Esophagus muscularis mucosa (tissue), 4 donors: ENCODE measurements around the gene SOX15. TPM values are rescaled to one million over a fixed set of nuclear protein-coding genes. Genes with fewer than 3 reads are reported as not detected.

ENCODE experiments used
- DNase-seq: peaks from one replicate; pipeline ENCODE4 v3.0.0-alpha.2; 2017; ENCODE audit errors: extremely low spot score
- H3K27ac ChIP-seq, 4 donors: fragments of 200-600 bp; sonication (generic); replicated peaks in 1 of 4; 1 replicate in 3 of 4; 2 replicates in 1 of 4; pipeline ENCODE4 v1.5.1; 2016 to 2019; ENCODE audit warnings: mild to moderate bottlenecking in 1 of 4
- H3K27me3 ChIP-seq, 4 donors: fragments of 200-600 bp; sonication (generic); one replicate each; pipeline versions ENCODE4 v1.5.1 to v1.6.0; 2016 to 2019
- H3K36me3 ChIP-seq, 4 donors: fragments of 200-600 bp; sonication (generic); one replicate each; pipeline ENCODE4 v1.5.1; 2016 to 2019
- H3K4me1 ChIP-seq, 4 donors: fragments of 200-600 bp; sonication (generic); one replicate each; pipeline ENCODE4 v1.5.1; 2016 to 2019
- H3K4me3 ChIP-seq, 4 donors: fragments of 200-600 bp; sonication (generic); 1 replicate in 2 of 4; 2 replicates in 2 of 4; pipeline ENCODE4 v1.5.1; 2016 to 2019; ENCODE audit warnings: mild to moderate bottlenecking in 4 of 4, moderate library complexity in 1 of 4
- H3K9me3 ChIP-seq, 4 donors: fragments of 200-600 bp; sonication (generic); 1 replicate in 3 of 4; 2 replicates in 1 of 4; pipeline ENCODE4 v1.5.1; 2016 to 2019
- EP300 ChIP-seq: sonication (generic); formaldehyde crosslinking; IDR thresholded peaks from one replicate; pipeline ENCODE4 v1.6.1; 2017; ENCODE audit warnings: antibody characterized with exemption
- POLR2A ChIP-seq: fragments of 450-650 bp; IDR thresholded peaks from one replicate; pipeline ENCODE4 v1.6.1; 2017; ENCODE audit warnings: antibody characterized with exemption, moderate library complexity, mild to moderate bottlenecking, low read depth
- POLR2AphosphoS5 ChIP-seq, 2 donors: sonication (generic); formaldehyde crosslinking; IDR thresholded peaks; one replicate each; pipeline ENCODE4 v1.6.1; 2017; ENCODE audit warnings: antibody characterized with exemption in 2 of 2
- WGBS: methylation state at CpG from one replicate; pipeline ENCODE4 v1.1.5; 2018; 5-methylcytosine and 5-hydroxymethylcytosine counted together
- intact Hi-C: fragments of 100-400 bp; cut with DNase I; formaldehyde crosslinking; loops from one replicate; pipeline ENCODE4 v1.15.1; 2023
- total RNA-seq, 4 donors: library from RNA; depleted of rRNA; stranded (reverse); fragments of >200 nt; gene quantifications; one replicate each; pipeline versions ENCODE4 v1.1.0 to v1.2.1, GENCODE V29; 2016
- TF ChIP-seq, protein P1 (sequence below), 3 experiments: fragments of 200-600 bp in 2 of 3; fragments of 450-650 bp in 1 of 3; sonication (generic) in 2 of 3; IDR thresholded peaks; one replicate each; pipeline ENCODE4 v1.5.1; 2017 to 2019; ENCODE audit warnings: antibody characterized with exemption in 3 of 3, mild to moderate bottlenecking in 2 of 3, moderate library complexity in 1 of 3

SOX15 gene
- total RNA-seq, 4 donors from 2014 or later, result 2.9 to 14.6 (median 10.9) TPM

DNA sequence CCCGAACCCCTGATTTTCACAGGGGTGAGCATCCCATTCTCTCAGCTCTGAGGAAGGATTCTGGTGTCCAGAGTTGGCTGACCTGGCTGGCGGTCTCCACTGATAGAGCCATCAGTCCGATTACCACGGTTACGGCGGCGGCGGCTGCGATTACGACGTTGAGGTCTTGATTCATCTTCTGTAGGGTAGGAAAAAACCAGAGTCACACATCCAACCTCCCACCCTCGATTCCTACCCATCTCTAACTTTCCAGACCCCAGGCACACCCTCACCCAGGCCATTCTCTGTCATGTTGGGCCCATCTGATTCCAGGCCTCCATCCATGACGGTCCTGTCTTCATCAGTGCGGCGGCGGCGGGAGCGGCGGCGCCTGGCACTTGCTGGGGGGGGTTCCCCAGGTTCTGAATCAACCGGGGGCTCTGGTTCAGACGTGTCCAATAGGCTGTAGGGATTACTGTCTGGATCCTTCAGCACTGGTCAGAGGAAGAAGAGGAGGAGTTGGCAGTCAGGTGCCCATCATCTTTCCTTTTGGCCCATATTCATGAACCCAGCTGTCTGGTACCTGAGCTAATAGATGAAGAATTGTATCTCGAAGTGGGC lies 2.6 kb upstream of the SOX15 start:
- peaks cover 23 to 30% (median 27%) of the 10 kb centered on the region in 4 donors for H3K4me1 ChIP-seq
- H3K9me3 ChIP-seq, result no peaks in the 10 kb centered on the region
- no peak for DNase-seq
- TF ChIP-seq EP300 (no peak), POLR2A (no peak), POLR2AphosphoS5 (IDR thresholded peaks at IDR 0.05) (no peak)
- TF ChIP-seq, protein P1, sequence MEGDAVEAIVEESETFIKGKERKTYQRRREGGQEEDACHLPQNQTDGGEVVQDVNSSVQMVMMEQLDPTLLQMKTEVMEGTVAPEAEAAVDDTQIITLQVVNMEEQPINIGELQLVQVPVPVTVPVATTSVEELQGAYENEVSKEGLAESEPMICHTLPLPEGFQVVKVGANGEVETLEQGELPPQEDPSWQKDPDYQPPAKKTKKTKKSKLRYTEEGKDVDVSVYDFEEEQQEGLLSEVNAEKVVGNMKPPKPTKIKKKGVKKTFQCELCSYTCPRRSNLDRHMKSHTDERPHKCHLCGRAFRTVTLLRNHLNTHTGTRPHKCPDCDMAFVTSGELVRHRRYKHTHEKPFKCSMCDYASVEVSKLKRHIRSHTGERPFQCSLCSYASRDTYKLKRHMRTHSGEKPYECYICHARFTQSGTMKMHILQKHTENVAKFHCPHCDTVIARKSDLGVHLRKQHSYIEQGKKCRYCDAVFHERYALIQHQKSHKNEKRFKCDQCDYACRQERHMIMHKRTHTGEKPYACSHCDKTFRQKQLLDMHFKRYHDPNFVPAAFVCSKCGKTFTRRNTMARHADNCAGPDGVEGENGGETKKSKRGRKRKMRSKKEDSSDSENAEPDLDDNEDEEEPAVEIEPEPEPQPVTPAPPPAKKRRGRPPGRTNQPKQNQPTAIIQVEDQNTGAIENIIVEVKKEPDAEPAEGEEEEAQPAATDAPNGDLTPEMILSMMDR (IDR thresholded peaks at IDR 0.05), result no peak
- no peaks in the 10 kb centered on the region for H3K27me3 ChIP-seq
- 95% methylated on average over 19 of the region's 23 CpGs for WGBS
- H3K27ac ChIP-seq, result no peak overlapping the region
- intact Hi-C loops, result no loop called here
- no peak overlapping the region for H3K4me3 ChIP-seq
- peaks cover 60 to 74% (median 72%) of the 10 kb centered on the region in 4 donors for H3K36me3 ChIP-seq

DNA sequence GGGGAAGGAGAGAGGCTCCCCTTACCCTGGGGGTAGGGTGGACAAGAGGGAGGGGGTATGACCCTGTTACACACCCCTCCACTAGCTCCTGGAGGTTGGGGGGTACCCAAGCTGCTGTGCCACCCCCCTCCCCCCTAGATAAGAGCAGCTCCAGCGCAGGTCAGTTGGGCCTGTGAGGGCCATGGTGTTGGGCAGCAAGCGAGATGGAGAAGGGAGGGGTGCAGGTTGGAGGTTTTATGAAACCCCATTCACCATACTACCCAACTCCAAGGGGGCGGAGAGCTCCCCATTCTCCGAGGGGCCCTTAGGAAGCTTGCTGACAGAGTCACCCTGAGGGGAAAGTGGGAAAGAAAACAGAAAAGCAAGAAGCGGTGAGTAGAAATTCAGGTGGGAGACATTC lies 1.7 kb upstream of the SOX15 start:
- no peak for DNase-seq
- Histone ChIP-seq H3K36me3 (peaks cover 55 to 74% (median 70%) of the 10 kb centered on the region in 4 donors), H3K4me3 (no peak overlapping the region), H3K27me3 (no peaks in the 10 kb centered on the region), H3K27ac (no peak overlapping the region), H3K4me1 (peaks cover 23 to 40% (median 37%) of the 10 kb centered on the region in 4 donors), H3K9me3 (no peaks in the 10 kb centered on the region)
- WGBS, result 89% methylated on average over 5 of the region's 5 CpGs
- TF ChIP-seq EP300, result no peak
- TF ChIP-seq POLR2A, result no peak
- TF ChIP-seq, protein P1 (IDR thresholded peaks at IDR 0.05), result no peak
- no peak for TF ChIP-seq POLR2AphosphoS5 (IDR thresholded peaks at IDR 0.05)
- intact Hi-C loops, result no loop called here

DNA sequence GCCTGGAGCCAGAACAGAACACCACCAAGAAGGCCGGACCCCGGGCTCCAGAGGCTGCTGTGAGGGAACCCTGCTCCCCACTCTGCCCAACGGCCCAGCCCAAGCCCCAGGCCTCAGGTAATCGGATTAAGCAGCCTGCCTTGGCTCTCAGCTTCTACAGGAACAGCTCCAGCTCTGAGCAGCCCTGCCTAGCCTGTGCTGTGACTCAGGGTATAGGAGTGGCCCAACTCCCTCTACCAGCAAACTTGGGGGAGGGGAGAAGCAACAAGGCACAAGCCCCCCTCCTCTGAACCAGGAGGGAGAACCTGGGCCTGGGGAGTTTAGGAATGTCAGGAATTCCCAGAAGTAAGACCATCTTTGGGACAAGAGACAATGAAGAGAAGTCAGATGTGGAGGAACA lies 849 bp upstream of the SOX15 start:
- no peaks in the 10 kb centered on the region for H3K27me3 ChIP-seq
- H3K36me3 ChIP-seq, result peaks cover 46 to 68% (median 66%) of the 10 kb centered on the region in 4 donors
- no peak for DNase-seq
- H3K27ac ChIP-seq, result no peak overlapping the region
- no peak overlapping the region for H3K4me3 ChIP-seq
- WGBS, result 100% methylated on average over 1 of the region's 4 CpGs
- no peak for TF ChIP-seq POLR2A
- intact Hi-C loops, result no loop called here
- H3K9me3 ChIP-seq, result no peaks in the 10 kb centered on the region
- peaks cover 23 to 48% (median 43%) of the 10 kb centered on the region in 4 donors for H3K4me1 ChIP-seq

DNA sequence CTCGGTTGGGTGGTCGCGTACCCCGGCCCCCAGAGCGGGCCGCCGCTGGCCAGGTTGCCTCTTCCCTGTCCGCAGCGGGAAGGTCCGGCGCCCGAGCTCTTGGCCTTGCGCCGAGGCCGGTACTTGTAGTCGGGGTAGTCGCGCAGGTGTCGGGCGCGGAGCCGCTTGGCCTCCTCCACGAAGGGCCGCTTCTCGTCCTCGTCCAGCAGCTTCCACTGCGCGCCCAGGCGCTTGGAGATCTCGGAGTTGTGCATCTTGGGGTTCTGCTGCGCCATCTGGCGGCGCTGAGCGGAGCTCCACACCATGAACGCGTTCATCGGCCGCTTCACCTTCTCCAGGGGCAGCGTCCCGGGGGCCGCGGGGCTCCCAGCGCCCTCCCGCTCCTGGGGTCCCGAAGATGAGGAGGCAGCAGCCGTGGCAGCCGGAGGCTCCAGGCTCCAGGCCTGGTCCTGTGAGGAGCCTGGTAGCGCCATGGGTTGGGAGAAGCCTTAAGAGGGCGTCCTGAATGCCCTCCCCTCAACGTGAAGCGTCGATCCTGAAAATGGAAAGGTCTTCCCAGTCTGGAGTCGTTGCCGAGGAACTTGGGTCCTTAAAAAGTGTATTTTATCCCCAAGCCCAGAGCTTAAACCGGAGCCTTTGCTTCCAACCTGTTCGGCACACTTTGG lies 558 bp downstream of the SOX15 start:
- Histone ChIP-seq H3K27ac (peak overlapping the region; percentile 78 to 86 (median 83)), H3K36me3 (peaks cover 32 to 54% (median 52%) of the 10 kb centered on the region in 4 donors), H3K27me3 (no peaks in the 10 kb centered on the region), H3K4me1 (peaks cover 34 to 62% (median 57%) of the 10 kb centered on the region in 4 donors), H3K4me3 (peak overlapping the region; percentile 61 to 64 (median 62)), H3K9me3 (no peaks in the 10 kb centered on the region)
- peak; percentile 96 for DNase-seq
- 12% methylated on average over 23 of the region's 56 CpGs for WGBS
- TF ChIP-seq EP300 (no peak), POLR2A (no peak), POLR2AphosphoS5 (IDR thresholded peaks at IDR 0.05) (peak; percentile 69 to 78)
- TF ChIP-seq, protein P1 (IDR thresholded peaks at IDR 0.05), result peak; percentile 89 to 97 (median 89)
- intact Hi-C loops, result loop anchor here (2.0 kb wide), 1 partner anchor 75 kb away; no protein-coding TSS in a partner anchor

DNA sequence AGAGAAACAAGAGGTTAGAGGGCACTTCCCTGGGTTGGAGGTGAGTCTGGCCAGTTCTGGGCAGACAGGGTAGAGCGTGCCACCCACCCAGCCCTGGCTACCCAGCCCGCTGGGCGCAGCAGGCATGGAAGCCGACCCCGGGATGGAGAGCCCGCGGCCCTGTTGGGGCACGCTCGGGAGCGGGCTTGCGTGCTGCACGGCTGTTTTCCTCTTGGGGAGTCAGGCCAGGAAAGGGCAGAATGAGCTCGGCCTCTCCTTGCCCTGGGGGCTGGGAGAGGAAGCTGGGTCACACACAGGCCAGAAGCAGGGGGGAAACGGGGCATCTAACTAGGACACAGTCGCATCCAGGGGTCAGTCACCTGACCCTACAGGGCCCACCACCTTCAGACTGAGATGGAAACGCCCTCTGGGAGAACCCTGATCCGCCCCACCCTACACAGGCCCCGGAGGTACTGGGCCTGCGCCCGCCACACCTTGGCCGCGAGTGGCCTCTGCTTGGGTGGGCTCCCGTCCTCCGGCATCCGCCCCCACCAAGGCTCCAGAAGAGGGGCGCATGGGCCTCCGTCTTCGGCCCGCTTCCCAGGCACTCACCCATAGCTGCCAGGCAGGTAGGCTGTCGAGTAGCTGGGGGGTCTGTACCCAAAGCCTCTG lies 1.2 kb downstream of the SOX15 start:
- WGBS, result 39% methylated on average over 14 of the region's 30 CpGs
- Histone ChIP-seq H3K9me3 (no peaks in the 10 kb centered on the region), H3K4me1 (peaks cover 36 to 65% (median 60%) of the 10 kb centered on the region in 4 donors), H3K27me3 (no peaks in the 10 kb centered on the region), H3K27ac (peak overlapping the region; percentile 78 to 86 (median 83)), H3K36me3 (peaks cover 26 to 47% (median 45%) of the 10 kb centered on the region in 4 donors), H3K4me3 (peak overlapping the region; percentile 61 to 64 (median 62))
- TF ChIP-seq POLR2A (no peak), EP300 (no peak)
- DNase-seq, result no peak
- intact Hi-C loops, result loop anchor here (2.0 kb wide), 1 partner anchor 74 kb away; no protein-coding TSS in a partner anchor
